EL (cell line): ENCODE measurements around the gene ANO9.
A peak's percentile ranks its signal among the peaks of the same experiment; 100 is the strongest.
"Not testable (repeated sequence)": the region's sequence is repeated elsewhere in the genome, so short reads cannot be mapped to it uniquely, and the experiment has no call there.

ENCODE experiments used
- DNase-seq: peaks from one replicate; pipeline ENCODE4 v3.0.0-alpha.2; 2016

Gene ANO9

DNA sequence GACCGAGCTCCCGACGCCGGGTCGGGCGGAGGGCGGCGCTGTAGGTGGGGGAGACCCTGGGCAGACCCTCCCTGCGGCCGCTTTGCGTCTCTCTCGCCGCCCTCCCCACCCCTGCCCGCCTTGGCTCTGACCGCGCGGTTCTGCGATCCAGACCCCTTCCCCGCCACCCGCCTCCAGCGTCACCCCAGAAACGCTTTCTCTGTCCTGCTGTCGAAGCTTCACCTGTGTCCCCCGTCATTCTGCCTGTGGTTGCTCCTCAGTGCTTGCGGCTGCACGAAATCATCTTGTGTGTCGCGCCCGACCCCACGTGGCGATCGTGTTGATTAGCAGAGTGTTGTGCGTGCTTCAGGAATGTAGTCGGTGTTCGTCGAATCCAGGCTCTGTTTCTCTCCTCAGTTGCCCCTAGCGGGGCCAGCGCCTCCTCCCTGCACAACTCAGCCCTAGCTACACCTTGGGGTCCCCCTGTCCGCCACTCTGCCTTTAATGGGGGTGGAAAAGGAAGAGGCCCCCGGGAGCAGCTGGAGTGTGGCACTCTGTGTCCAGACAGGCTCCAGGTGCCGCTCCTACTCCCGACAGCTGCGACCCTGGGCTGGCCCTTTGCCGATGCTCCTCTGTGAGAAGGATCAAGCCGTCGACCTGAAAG is 9.1 kb upstream of the ANO9 start:
- peak; percentile 77 for DNase-seq

GRCh38 chr11:449889-450808 is 8.3 kb upstream of the ANO9 start, which contains the start of gene PTDSS2:
TSS of gene PTDSS2 (plus strand) at chr11:450279. CDS start at chr11:450456, 177 bp downstream.
- DNase-seq: peak; percentile 95

GRCh38 chr11:447923-448731 is 6.3 kb upstream of the ANO9 start:
- DNase-seq: peak; percentile 90

- DNase-seq: no peak
These were observed 5.1 kb upstream of the ANO9 start for GRCh38 chr11:446891-447290.

GRCh38 chr11:445765-446588 is 4.2 kb upstream of the ANO9 start:
- no peak for DNase-seq

- DNase-seq: peak; percentile 21
These were observed 2.8 kb upstream of the ANO9 start for GRCh38 chr11:444396-445144.

DNA sequence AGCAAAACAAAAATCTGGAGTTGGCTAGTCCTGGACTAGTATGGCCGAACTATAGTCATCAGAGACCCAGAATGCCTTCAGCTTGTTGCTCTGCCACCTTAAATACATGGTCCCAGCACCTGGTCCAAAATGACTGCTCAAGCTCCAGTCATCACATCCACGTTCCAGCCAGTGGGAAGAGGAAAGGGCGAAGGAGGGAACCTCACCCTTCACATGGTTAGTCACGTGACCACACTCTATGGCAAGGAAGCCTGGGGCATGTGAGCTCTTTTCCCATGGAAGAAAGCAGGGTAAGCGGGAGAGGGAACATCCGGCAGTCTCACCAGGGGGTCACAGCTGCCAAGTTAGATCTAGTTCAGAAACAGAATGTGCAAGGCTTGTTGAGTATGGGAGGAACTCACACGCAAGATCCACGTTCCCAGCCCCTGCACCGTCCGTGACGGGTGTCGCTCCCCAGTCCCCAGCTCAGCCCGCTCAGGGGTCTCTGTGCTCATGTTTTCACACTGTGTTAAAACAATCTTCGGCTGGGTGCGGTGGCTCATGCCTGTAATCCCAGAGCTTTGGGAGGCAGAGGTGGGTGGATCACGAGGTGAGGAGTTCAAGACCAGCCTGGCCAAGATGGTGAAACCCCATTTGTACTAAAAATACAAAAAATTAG is 1.9 kb upstream of the ANO9 start:
- DNase-seq: peak; percentile 15

GRCh38 chr11:442611-443081 is 835 bp upstream of the ANO9 start:
- no peak for DNase-seq

GRCh38 chr11:441043-441417 is 781 bp downstream of the ANO9 start:
- no peak for DNase-seq

DNA sequence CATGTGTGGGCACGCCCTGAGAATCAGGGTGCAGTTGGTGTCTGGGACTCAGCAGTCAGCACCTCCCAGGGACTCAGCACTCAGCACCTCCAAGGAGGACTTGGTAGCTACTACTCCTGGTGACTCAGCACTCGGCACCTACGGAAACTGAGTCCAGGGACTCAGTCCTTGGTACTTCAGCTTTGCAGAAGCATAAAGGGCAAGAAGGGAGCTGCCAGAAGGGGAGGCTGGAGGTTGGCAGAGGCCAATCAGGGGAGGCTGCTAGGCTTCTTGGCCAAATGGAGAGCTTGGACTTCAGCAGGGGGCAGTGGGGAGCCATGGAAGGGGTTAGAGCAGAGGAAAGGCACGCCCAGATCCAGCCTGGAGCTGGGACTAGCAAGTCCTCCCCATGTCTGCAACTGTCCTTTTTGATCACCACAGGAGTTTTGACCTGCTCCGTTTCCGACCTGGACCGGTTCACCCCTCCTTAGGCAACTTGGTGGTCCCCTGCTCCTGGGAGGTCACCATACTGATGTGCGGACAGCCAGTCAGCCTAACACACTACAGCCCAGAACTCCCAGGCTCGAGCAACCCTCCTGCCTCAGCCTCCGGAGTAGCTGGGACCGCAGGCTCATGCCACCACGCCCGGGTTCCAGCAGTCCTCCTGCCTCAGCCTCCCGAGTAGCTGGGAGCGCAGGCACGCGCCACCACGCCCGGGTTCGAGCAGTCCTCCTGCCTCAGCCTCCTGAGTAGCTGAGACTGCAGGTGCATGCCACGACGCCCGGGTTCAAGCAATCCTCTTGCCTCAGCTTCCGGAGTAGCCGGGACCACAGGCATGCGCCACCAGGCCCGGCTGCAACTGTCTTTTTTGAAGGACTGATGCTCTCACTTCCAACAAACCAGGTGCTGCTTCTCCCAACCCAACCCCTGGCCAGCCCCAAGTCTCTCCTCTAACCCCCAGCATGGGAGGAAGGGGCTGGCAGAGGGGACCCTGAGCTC is 1.5 kb downstream of the ANO9 start:
- DNase-seq: no peak

- DNase-seq: no peak
These were observed 2.3 kb downstream of the ANO9 start for GRCh38 chr11:439315-440064.

DNA sequence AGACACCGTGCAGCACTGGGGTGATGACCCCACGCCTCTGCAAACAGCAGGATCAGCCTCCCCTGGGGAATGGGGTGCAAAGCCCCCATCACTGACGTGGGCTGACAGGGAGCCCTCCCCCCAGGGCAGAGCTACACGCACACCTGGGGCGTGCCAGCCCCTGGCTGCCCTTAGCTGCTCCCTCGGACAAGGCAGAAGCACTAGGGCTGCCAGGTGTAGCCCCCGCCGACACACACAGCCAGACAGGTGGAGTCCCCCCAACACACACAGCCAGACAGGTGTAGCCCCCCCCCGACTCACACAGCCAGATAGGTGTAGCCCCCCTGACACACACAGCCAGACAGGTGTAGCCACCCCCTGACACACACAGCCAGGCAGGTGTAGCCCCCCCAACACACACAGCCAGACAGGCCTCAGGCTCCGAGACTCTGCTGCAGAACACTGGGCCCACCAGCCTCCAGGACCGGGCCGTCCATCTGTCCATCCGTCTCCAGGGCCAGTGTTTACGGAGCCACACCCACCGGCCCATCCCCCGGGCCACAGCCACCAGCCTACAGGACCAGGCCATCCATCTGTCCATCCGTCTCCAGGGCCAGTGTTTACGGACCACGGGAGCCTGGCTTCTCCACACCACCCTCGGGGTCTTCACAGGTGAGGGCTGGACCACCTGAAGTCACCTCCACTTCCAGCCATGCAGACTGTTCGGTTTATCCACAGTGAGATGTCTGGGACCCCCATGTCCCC is 3.5 kb downstream of the ANO9 start:
- DNase-seq: no peak

DNA sequence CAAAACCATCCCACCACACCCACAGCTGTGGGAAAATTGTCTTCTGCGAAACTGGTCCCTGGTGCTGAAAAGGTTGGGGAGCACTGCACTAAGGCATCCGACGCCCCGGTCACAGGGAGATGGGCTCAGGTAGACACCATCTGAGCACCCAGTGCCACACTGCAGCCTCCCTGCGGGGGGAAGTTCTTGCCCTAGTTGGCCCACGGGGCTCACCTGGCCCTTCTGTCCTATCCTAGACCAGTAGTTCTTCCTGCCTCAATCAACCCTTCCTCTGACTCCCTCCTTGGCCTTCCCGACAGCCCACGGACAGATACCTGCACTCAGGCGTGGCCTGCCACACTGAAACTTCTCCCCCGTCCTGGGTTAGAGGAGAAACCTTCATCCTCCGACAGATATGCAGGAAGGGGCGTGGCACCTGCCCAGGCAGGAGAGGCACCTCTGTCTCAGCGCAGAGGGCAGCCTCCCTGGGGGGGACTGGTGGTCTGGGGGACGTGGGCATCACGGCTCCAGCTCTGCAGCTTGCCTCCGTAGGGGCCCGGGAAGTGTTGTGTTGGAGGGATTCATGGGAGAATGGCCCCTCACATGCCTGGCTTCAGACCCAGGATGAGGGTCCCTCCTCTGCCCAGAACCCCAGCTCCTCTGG is 4.5 kb downstream of the ANO9 start:
- no peak for DNase-seq

DNA sequence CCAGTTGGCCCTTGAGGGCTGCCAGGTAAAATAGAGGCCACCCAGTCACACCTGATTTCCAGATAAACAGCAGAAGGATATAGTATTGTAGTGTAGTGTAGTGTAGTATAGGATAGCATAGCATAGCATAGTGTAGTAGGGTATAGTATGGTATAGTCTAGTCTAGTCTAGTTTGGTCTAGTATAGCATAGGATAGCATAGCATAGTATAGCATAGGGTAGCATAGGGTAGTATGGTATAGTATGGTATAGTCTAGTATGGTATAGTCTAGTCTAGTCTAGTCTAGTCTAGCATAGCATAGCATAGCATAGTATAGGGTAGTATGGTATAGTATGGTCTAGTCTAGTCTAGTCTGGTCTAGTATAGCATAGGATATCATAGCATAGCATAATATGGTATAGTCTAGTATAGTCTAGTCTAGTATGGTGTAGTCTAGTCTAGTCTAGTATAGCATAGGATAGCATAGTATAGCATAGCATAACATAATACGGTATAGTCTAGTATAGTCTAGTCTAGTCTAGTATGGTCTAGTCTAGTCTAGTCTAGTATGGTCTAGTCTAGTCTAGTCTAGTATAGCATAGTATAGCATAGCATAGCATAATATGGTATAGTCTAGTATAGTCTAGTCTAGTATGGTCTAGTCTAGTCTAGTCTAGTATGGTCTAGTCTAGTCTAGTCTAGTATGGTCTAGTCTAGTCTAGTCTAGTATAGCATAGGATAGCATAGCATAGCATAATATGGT is 6.6 kb downstream of the ANO9 start:
- not testable (repeated sequence) for DNase-seq

DNA sequence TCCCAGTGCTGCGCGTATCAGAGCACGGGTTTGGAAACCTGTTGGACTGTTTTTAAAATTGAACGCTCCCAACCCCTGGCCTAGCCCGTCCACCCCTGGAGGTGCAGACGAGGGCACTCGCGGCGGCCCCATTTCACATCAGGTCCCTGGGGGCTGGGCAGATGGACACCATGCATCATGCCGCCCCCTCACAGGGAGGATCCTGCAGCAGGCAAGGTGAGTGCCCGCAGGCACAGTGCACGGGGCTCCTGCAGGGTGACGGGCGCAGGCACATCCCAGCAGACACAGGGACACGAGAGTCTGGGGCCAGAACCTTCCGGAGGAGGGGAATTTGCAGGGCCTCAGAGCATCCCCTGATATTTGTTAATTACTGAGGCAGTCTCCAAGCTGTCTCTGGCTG is 7.3 kb downstream of the ANO9 start:
- DNase-seq: no peak

DNA sequence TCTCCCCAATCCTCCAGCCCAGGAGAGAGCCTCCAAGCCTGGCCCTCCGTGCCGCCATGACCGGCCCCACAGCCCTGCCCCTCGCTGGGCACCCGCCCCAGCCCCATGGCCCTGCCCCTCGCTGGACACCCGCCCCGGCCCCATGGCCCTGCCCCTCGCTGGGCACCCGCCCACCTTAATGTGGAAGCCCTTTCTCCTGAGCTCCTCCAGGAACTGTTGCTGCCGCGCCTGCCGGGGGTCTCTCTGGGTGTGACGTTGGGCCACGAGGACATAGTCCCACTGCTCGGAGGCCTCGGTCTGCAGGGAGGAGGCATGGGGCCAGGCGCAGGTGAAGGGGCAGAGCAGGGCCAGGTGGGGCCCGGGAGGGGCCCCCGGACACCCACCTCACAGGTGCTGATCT is 8.2 kb downstream of the ANO9 start:
- DNase-seq: no peak

GRCh38 chr11:433111-433510 is 8.7 kb downstream of the ANO9 start:
- no peak for DNase-seq
